Ishikawa (cell line): ENCODE data around the gene RNASE13.

ENCODE experiments used
- CEBPB ChIP-seq: IDR thresholded peaks from 2 replicates; pipeline ENCODE4 v1.6.1; 2012
- CREB1 ChIP-seq: IDR thresholded peaks from 2 replicates; pipeline ENCODE4 v1.6.1; 2012; ENCODE audit warnings: low read depth
- EGR1 ChIP-seq: IDR thresholded peaks from 2 replicates; pipeline ENCODE4 v1.6.1; 2012
- EP300 ChIP-seq: IDR thresholded peaks from 2 replicates; pipeline ENCODE4 v1.6.1; 2012; ENCODE audit warnings: borderline replicate concordance
- FOXM1 ChIP-seq: IDR thresholded peaks from 2 replicates; pipeline ENCODE4 v1.6.1; 2012; ENCODE audit warnings: low read depth, borderline replicate concordance
- MAX ChIP-seq: IDR thresholded peaks from 2 replicates; pipeline ENCODE4 v1.6.1; 2012
- NFIC ChIP-seq: IDR thresholded peaks from 2 replicates; pipeline ENCODE4 v1.6.1; 2012
- RAD21 ChIP-seq: IDR thresholded peaks from 2 replicates; pipeline ENCODE4 v1.6.1; 2012; ENCODE audit warnings: low read depth
- TAF1 ChIP-seq: IDR thresholded peaks from 2 replicates; pipeline ENCODE4 v1.6.1; 2012; ENCODE audit warnings: low read depth, mild to moderate bottlenecking
- TCF12 ChIP-seq: IDR thresholded peaks from 2 replicates; pipeline ENCODE4 v1.6.1; 2012; ENCODE audit warnings: low read depth
- TEAD4 ChIP-seq: IDR thresholded peaks from 2 replicates; pipeline ENCODE4 v1.6.1; 2012
- YY1 ChIP-seq: IDR thresholded peaks from 2 replicates; pipeline ENCODE4 v1.6.1; 2012; ENCODE audit warnings: low read depth
- ZBTB7A ChIP-seq: IDR thresholded peaks from 2 replicates; pipeline ENCODE4 v1.6.1; 2012; ENCODE audit warnings: low read depth
- TF ChIP-seq, protein P1 (sequence below): IDR thresholded peaks from 2 replicates; pipeline ENCODE4 v1.6.1; 2012; ENCODE audit warnings: low read depth, mild to moderate bottlenecking
- TF ChIP-seq, protein P2 (sequence below): IDR thresholded peaks from 2 replicates; pipeline ENCODE4 v1.6.1; 2012

The RNASE13 gene

GRCh38 chr14:21037156-21037555 lies 2.5 kb upstream of the RNASE13 start:
- TF ChIP-seq TAF1, result no peak
- TF ChIP-seq RAD21, result no peak
- no peak for TF ChIP-seq ZBTB7A
- TF ChIP-seq YY1, result no peak
- TF ChIP-seq, protein P1, sequence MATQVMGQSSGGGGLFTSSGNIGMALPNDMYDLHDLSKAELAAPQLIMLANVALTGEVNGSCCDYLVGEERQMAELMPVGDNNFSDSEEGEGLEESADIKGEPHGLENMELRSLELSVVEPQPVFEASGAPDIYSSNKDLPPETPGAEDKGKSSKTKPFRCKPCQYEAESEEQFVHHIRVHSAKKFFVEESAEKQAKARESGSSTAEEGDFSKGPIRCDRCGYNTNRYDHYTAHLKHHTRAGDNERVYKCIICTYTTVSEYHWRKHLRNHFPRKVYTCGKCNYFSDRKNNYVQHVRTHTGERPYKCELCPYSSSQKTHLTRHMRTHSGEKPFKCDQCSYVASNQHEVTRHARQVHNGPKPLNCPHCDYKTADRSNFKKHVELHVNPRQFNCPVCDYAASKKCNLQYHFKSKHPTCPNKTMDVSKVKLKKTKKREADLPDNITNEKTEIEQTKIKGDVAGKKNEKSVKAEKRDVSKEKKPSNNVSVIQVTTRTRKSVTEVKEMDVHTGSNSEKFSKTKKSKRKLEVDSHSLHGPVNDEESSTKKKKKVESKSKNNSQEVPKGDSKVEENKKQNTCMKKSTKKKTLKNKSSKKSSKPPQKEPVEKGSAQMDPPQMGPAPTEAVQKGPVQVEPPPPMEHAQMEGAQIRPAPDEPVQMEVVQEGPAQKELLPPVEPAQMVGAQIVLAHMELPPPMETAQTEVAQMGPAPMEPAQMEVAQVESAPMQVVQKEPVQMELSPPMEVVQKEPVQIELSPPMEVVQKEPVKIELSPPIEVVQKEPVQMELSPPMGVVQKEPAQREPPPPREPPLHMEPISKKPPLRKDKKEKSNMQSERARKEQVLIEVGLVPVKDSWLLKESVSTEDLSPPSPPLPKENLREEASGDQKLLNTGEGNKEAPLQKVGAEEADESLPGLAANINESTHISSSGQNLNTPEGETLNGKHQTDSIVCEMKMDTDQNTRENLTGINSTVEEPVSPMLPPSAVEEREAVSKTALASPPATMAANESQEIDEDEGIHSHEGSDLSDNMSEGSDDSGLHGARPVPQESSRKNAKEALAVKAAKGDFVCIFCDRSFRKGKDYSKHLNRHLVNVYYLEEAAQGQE, result no peak
- TF ChIP-seq CREB1, result no peak
- TF ChIP-seq CEBPB, result no peak
- TF ChIP-seq FOXM1, result no peak
- TF ChIP-seq MAX, result no peak
- no peak for TF ChIP-seq TCF12
- TF ChIP-seq, protein P2, sequence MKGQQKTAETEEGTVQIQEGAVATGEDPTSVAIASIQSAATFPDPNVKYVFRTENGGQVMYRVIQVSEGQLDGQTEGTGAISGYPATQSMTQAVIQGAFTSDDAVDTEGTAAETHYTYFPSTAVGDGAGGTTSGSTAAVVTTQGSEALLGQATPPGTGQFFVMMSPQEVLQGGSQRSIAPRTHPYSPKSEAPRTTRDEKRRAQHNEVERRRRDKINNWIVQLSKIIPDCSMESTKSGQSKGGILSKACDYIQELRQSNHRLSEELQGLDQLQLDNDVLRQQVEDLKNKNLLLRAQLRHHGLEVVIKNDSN, result no peak

GRCh38 chr14:21036751-21037150 lies 2.1 kb upstream of the RNASE13 start:
- TF ChIP-seq TEAD4 (no peak), CEBPB (no peak)

GRCh38 chr14:21033133-21033698 lies 1.4 kb downstream of the RNASE13 start:
- no peak for TF ChIP-seq CEBPB
- no peak for TF ChIP-seq YY1
- no peak for TF ChIP-seq CREB1
- TF ChIP-seq, protein P2, result no peak
- no peak for TF ChIP-seq TAF1

DNA sequence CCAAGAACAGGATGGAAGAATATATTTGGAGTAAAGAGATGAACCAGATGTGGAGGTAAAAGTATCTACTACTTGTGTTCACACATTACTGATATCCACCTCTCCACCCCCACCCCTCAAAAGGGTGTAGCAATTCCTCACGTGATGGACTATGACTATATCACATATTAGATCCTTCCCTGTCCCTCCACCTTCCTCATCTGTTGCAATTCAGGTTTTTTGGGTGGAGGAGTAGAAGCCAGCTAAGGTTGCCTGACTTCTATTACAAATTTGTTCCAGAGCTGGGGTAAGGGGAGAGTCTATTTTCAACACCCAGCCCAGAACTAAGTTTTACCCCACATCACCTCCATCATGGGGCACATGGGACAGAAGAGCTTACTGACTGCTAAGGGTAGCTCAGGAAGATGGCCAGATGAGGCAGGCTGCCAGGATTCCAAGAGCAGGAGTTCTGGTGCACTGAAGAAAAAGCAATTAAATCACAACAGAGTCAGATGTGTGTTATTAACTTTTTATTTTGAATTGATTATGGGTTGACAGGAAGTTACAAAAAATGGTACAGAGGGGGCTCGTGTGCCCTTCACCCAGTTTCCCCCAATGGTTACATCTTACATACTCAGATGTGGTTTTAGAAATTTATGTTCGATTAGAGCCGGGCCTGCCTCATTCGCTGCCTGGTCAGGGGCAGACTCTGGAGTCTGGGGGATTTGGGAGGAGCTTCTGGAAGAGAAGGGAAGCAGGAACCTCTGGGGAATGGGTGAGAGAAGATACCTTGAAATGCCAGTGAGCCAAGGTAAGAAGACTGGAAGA lies 2.1 kb downstream of the RNASE13 start:
- TF ChIP-seq ZBTB7A (no peak), MAX (no peak), TAF1 (no peak), YY1 (no peak), TCF12 (no peak), FOXM1 (no peak), EP300 (no peak), CREB1 (no peak), RAD21 (no peak), TEAD4 (no peak), EGR1 (no peak), CEBPB (no peak), NFIC (no peak)
- TF ChIP-seq, protein P1, result no peak
- TF ChIP-seq, protein P2, result no peak

DNA sequence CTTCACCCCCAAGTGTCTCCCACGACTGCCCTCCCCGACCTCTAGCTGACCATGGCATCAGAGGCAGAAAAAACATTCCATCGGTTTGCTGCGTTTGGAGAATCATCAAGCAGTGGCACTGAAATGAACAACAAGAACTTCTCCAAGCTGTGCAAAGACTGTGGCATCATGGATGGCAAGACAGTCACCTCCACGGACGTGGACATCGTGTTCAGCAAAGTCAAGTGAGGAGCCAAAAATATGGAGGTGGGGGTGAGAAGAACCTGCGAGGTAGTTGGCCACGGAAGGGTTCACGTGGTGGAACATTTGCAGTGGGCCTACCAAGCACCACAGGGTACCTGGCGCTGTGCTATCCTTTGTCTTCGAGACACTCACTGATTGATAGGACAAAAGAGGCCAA lies 4.1 kb downstream of the RNASE13 start:
- no peak for TF ChIP-seq TCF12
- TF ChIP-seq ZBTB7A, result no peak
- TF ChIP-seq NFIC, result no peak
- TF ChIP-seq CREB1, result no peak
- TF ChIP-seq MAX, result no peak
- TF ChIP-seq RAD21, result no peak
- no peak for TF ChIP-seq TEAD4
- TF ChIP-seq CEBPB, result no peak
